Fibroblast of the aortic adventitia (primary cell): Measurements from ENCODE around the gene BNC2. TPM values are rescaled to one million over a fixed set of nuclear protein-coding genes. Genes with fewer than 3 reads are reported as not detected.

Source experiments
- DNase-seq: peaks from one replicate; pipeline ENCODE4 v3.0.0-alpha.2; 2010; ENCODE audit warnings: low read depth
- H3K4me3 ChIP-seq: 2 replicates; pipeline ENCODE4 v1.5.1; 2011; ENCODE audit warnings: low read depth, mild to moderate bottlenecking, control low read depth, low read length, moderate library complexity
- CTCF ChIP-seq: IDR thresholded peaks from 2 replicates; pipeline ENCODE4 v1.5.1; 2011; ENCODE audit warnings: mild to moderate bottlenecking, low read length, control low read depth, inconsistent platforms; ENCODE audit not compliant: insufficient read depth
- total RNA-seq: library from RNA; depleted of rRNA; stranded (reverse); fragments of >200 nt; gene quantifications from 2 replicates; pipeline ENCODE4 v1.2.3, GENCODE V29; 2012; ENCODE audit warnings: low replicate concordance

BNC2 gene
- total RNA-seq, 1 donor = 53.3 TPM

- no peak for DNase-seq
- no peak overlapping the region for H3K4me3 ChIP-seq
- TF ChIP-seq CTCF = no peak
Observed at GRCh38 chr9:16552252-16552651, 318.2 kb downstream of the BNC2 start.

- H3K4me3 ChIP-seq = no peak overlapping the region
- TF ChIP-seq CTCF = no peak
- no peak for DNase-seq
Observed at GRCh38 chr9:16551692-16552091, 318.8 kb downstream of the BNC2 start.

GRCh38 chr9:16545639-16546038 is 324.8 kb downstream of the BNC2 start:
- DNase-seq = no peak
- no peak overlapping the region for H3K4me3 ChIP-seq
- TF ChIP-seq CTCF = no peak

GRCh38 chr9:16544842-16545241 is 325.6 kb downstream of the BNC2 start:
- H3K4me3 ChIP-seq = no peak overlapping the region
- no peak for TF ChIP-seq CTCF
- DNase-seq = no peak

GRCh38 chr9:16543686-16544085 is 326.8 kb downstream of the BNC2 start:
- no peak for DNase-seq
- no peak overlapping the region for H3K4me3 ChIP-seq
- no peak for TF ChIP-seq CTCF

GRCh38 chr9:16543225-16543624 is 327.2 kb downstream of the BNC2 start:
- DNase-seq = no peak
- no peak overlapping the region for H3K4me3 ChIP-seq
- TF ChIP-seq CTCF = no peak

- no peak for DNase-seq
Observed at GRCh38 chr9:16542290-16542689, 328.2 kb downstream of the BNC2 start.

More at GRCh38 chr9:16542290-16542689, 328.2 kb downstream of the BNC2 start:
- no peak for TF ChIP-seq CTCF
- H3K4me3 ChIP-seq = no peak overlapping the region
